HCT116 (cell line): ENCODE results near the gene DDX19B.

Experiments
- CBX3 ChIP-seq: IDR thresholded peaks from 2 replicates; pipeline ENCODE4 v1.6.1; 2012; ENCODE audit warnings: low read depth
- CEBPB ChIP-seq: IDR thresholded peaks from 2 replicates; pipeline ENCODE4 v1.6.1; 2012; ENCODE audit warnings: low read depth
- CTCF ChIP-seq, 3 experiments: fragments of 200-600 bp in 1 of 3; sonication (generic) in 1 of 3; IDR thresholded peaks in 2 of 3; conservative IDR thresholded peaks in 1 of 3; 2 replicates each; pipeline ENCODE4 v1.5.1; 2012 to 2017; ENCODE audit warnings: low read depth in 2 of 3, low read length in 2 of 3, antibody characterized with exemption in 1 of 3, borderline replicate concordance in 1 of 3, control low read depth in 1 of 3, mild to moderate bottlenecking in 1 of 3, mixed read lengths in 1 of 3, mixed run types in 1 of 3, moderate library complexity in 1 of 3; ENCODE audit not compliant: insufficient read depth in 1 of 3
- EGR1 ChIP-seq: IDR thresholded peaks from 2 replicates; pipeline ENCODE4 v1.6.1; 2012; ENCODE audit warnings: low read depth
- MAX ChIP-seq: IDR thresholded peaks from 2 replicates; pipeline ENCODE4 v1.6.1; 2012
- POLR2A ChIP-seq: IDR thresholded peaks from 2 replicates; pipeline ENCODE4 v1.7.0; 2011; ENCODE audit warnings: borderline replicate concordance; ENCODE audit not compliant: insufficient read depth, insufficient read length; ENCODE audit errors: extremely low read depth
- POLR2AphosphoS5 ChIP-seq: IDR thresholded peaks from 2 replicates; pipeline ENCODE4 v1.6.1; 2011; ENCODE audit warnings: mild to moderate bottlenecking, low read depth, low read length, moderate library complexity
- REST ChIP-seq: IDR thresholded peaks from 2 replicates; pipeline ENCODE4 v1.6.1; 2012; ENCODE audit warnings: low read depth
- SP1 ChIP-seq: IDR thresholded peaks from 2 replicates; pipeline ENCODE4 v1.6.1; 2012; ENCODE audit warnings: low read depth
- YY1 ChIP-seq: IDR thresholded peaks from 2 replicates; pipeline ENCODE4 v1.6.1; 2011; ENCODE audit warnings: low read length, low read depth, moderate library complexity, mild to moderate bottlenecking; ENCODE audit not compliant: insufficient replicate concordance; ENCODE audit errors: extremely low read depth

- no peak for TF ChIP-seq CTCF (IDR thresholded peaks at IDR 0.05 in 2 of 3, conservative IDR thresholded peaks at IDR 0.05 in 1 of 3; ENCODE audit: borderline replicate concordance in 1 of 3, insufficient read depth in 1 of 3, low read depth in 2 of 3, low read length in 2 of 3)
- no peak for TF ChIP-seq EGR1
- TF ChIP-seq POLR2A: no peak
- peak; percentile 72; the same call in 1 of the 2 replicates for TF ChIP-seq POLR2AphosphoS5
- no peak for TF ChIP-seq SP1
- TF ChIP-seq CEBPB: no peak
- TF ChIP-seq REST: no peak
- TF ChIP-seq YY1: no peak
- TF ChIP-seq CBX3: no peak
- no peak for TF ChIP-seq MAX
Measured at GRCh38 chr16:70381604-70382342, 82.8 kb downstream of the DDX19B start.
